Peyer's patch (tissue), 4 donors: ENCODE data around the gene DOCK2.

Experiments
- POLR2A ChIP-seq, 2 donors: fragments of 450-650 bp; IDR thresholded peaks; one replicate each; pipeline ENCODE4 v1.5.1; 2017; ENCODE audit warnings: antibody characterized with exemption in 2 of 2, mild to moderate bottlenecking in 2 of 2, moderate library complexity in 2 of 2
- TF ChIP-seq, protein P1 (sequence below), 6 experiments: fragments of 450-650 bp in 4 of 6; fragments of 200-600 bp in 2 of 6; sonication (generic) in 1 of 6; IDR thresholded peaks; one replicate each; pipeline ENCODE4 v1.5.1; 2017 to 2019; ENCODE audit warnings: antibody characterized with exemption in 6 of 6, mild to moderate bottlenecking in 3 of 6, moderate library complexity in 1 of 6

DNA sequence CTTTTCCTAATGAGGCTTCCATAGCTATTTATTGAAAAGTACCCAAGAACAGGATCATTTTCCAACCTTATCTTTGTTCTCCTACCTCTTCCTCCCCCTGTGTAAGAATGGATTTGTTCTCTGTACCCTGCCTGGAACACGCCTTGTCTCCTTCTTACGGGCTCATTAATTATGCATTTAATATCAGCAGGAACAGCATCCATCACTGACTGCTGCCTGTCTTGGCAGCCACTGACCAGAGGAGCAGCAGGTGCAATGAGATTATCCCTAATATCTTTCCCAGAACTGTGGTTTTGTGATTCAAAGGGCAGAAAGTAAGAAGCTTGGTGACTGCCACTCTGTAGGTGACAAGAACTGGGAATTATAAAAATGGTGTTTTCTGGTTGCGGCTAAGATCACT lies 362.5 kb downstream of the DOCK2 start:
- TF ChIP-seq, protein P1, sequence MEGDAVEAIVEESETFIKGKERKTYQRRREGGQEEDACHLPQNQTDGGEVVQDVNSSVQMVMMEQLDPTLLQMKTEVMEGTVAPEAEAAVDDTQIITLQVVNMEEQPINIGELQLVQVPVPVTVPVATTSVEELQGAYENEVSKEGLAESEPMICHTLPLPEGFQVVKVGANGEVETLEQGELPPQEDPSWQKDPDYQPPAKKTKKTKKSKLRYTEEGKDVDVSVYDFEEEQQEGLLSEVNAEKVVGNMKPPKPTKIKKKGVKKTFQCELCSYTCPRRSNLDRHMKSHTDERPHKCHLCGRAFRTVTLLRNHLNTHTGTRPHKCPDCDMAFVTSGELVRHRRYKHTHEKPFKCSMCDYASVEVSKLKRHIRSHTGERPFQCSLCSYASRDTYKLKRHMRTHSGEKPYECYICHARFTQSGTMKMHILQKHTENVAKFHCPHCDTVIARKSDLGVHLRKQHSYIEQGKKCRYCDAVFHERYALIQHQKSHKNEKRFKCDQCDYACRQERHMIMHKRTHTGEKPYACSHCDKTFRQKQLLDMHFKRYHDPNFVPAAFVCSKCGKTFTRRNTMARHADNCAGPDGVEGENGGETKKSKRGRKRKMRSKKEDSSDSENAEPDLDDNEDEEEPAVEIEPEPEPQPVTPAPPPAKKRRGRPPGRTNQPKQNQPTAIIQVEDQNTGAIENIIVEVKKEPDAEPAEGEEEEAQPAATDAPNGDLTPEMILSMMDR (IDR thresholded peaks at IDR 0.05), result no peak
- no peak for TF ChIP-seq POLR2A (IDR thresholded peaks at IDR 0.05)
